AG08395 (cell line): ENCODE measurements around the gene VPS52.
A peak's percentile ranks its signal among the peaks of the same experiment; 100 is the strongest.

Experiments used
- DNase-seq: peaks from one replicate; pipeline ENCODE4 v3.0.0; 2012; ENCODE audit warnings: mixed read lengths, low spot score

Gene VPS52, protein sequence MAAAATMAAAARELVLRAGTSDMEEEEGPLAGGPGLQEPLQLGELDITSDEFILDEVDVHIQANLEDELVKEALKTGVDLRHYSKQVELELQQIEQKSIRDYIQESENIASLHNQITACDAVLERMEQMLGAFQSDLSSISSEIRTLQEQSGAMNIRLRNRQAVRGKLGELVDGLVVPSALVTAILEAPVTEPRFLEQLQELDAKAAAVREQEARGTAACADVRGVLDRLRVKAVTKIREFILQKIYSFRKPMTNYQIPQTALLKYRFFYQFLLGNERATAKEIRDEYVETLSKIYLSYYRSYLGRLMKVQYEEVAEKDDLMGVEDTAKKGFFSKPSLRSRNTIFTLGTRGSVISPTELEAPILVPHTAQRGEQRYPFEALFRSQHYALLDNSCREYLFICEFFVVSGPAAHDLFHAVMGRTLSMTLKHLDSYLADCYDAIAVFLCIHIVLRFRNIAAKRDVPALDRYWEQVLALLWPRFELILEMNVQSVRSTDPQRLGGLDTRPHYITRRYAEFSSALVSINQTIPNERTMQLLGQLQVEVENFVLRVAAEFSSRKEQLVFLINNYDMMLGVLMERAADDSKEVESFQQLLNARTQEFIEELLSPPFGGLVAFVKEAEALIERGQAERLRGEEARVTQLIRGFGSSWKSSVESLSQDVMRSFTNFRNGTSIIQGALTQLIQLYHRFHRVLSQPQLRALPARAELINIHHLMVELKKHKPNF

GRCh38 chr6:33271468-33272274, at the start of gene VPS52, which contains the start of gene RPS18:
Gene VPS52 (minus strand): TSS chr6:33271876. CDS start chr6:33271675, 201 bp downstream.
Gene RPS18 (plus strand): TSS chr6:33272075. CDS start chr6:33272120, 45 bp downstream.
- peak; percentile 96 for DNase-seq

GRCh38 chr6:33321227-33321626, 49.6 kb upstream of the VPS52 start:
- no peak for DNase-seq

DNA sequence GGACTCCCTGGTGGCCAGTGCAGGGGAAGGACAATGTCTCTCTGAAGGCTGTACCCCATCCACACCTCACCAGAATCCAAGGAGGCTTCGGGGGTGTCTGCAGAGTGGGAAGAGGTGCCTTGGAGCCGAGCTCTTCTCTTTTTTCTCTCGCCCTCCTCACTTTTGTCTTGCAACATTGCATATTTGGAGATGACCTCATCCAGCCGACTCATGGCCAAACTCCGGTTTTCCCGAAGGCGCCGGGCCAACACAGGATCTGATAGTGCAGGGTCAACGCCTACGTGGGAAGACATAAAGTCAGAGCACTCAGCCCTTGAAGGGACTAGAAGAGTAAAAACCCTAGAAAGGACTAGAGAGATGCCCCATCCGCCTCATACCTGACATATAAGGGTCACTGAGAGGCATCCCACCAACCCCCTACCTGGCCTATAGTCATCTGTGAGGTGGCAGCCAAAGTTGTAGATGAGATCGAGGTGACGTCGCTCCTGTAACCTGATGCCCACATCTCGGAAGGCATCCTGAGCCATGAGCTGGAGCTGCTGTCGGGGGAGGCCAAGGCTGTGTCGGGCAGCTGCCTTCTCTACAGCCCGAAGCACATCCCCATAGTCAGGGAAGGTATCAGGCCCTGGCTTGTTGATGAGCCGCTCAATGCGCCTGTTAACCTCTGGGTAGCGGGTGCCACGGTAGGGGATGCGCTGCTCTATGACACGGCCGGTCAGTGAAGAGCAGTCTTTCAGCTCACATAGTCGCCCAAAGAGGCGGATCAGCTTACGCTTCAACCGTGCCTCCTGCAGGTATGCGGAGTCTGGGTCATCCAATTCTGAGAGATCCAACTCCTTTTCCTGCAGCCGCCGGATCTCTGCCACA, 48.9 kb upstream of the VPS52 start:
- DNase-seq = peak; percentile 77

DNA sequence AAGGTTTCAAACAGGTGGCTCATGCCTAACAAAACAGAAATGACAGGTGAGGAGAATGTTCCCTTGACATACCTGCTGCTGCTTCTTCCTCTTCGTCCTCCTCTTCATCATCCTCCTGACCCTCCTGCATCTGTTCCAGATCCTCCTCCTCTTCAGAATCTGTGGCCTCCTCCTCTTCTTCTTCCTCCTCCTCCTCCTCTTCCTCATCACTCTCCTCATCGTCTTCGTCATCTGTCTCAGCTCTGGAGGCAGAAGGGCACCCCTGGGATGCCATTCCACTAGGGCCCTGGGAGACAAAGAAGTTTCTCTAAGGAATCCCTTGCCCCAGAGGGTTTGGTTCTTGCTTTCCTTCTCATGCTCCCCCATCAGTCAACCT, 48.3 kb upstream of the VPS52 start:
- no peak for DNase-seq

DNA sequence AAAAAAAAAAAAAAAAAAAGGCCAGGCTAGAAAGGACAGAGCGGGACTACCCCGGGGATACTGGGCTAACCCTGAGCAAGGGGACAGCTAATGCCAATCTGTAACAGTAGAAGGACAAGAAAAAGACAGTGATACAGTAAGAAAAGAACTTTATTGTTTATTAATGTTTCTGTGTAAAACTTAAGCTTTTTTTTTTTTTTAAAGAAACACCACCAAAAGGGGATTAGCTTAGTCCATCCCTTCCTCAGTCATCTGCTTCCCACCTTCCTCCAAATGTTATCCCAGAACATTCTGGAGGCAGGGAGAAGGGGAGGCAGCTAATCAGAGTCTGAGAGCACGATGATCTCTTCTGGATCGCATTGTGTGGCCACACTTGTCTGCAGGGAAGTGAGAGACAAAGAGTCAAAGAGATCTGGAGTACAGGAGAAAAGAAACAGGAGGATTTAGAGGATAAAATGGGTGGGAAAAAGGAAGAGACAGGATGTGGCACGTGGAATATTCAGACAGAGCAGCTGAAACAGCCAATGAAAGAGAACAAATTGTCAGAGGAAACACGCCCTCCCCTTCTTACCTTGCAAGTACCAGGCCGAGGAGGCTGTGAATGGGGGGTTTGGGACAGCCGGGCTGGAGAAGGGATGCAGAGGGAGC, 46.9 kb upstream of the VPS52 start:
- no peak for DNase-seq

GRCh38 chr6:33317669-33318425, 46.2 kb upstream of the VPS52 start, which contains the start of gene ZBTB22:
Gene ZBTB22 (minus strand): TSS chr6:33317744. CDS start chr6:33316916, 828 bp downstream.
- peak; percentile 94 for DNase-seq

GRCh38 chr6:33317419-33317668, 45.7 kb upstream of the VPS52 start:
- peak; percentile 86 for DNase-seq

DNA sequence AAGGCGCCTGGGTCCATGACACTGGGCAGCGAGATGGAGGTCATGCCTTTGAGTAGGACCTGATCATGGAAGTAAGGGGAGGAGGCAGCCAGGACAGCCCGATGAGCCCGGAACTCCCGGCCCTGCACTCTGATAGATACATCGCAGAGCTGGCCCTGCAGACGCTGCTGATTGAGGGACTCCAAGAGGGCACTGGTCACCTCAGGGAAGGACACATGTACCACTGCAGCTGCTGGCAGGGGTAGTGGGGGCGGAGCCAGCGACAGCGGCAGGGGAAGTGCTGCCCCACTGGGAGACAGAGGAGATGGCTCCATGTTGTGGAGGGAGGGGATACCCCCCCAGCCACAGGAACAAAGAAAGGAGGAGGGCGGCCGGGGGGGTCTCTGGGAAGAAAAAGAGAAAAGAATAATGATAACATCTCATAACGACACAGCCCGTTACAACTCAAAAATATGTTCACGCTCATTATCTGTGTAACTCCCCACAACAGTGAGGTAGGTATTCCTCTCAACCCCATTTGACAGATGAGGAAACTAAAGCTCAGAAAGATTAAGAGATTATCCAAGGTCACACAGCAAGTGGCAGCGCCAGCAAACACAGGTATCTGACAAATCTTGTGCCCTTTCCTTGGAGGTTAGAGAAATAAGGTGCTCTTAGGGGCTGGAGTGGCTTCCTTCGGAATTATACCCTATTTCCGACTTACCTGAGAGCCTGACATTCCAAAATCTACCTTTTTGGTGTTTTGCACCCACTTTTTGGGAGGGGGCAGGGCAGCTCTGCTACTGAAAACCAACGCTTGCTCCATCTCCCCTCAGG, 45.1 kb upstream of the VPS52 start:
- DNase-seq = no peak

- no peak for DNase-seq
Measured at GRCh38 chr6:33315793-33316602, 44.3 kb upstream of the VPS52 start.

DNA sequence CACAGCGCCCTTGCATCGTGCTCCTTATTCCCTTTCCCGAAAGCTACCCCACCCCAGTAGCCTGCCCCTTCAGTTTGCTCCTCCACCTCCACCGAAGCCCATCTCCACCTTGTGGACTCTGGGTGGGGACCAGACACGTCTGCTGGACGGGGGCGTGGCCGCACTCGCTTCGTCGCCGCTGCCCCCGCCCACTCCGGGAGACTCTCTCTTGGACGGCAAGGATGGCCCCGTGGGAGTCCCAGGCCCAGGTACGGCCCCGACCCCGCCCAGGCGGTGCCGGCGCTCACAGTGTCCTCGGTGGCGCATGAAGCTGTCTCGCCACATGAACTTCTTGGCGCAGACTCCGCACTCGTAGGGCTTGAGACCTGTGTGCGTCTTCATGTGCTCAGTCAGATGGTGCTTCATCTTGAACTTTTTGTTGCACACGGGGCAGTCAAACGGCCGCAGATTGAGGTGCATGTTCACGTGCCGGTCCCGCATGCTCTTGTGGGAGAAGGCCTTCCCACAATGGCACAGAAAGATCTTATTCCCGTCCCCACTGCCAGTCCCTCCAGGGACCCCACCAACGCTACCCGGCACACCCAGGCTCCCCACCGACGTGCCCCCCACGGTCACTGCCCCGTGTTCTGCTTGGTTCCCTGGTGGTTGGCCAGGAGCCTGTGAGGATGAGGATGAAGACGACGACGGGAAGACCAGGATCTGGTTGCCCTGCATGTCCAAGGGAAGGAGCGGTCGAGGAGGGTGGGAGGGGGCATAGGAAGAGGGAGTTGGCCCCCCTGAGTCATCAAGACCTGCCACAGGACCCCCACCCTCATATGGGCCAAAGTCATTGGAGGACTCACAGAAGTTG, 43.5 kb upstream of the VPS52 start:
- no peak for DNase-seq

- peak; percentile 62 for DNase-seq
Measured at GRCh38 chr6:33314515-33314942, 42.9 kb upstream of the VPS52 start.

DNA sequence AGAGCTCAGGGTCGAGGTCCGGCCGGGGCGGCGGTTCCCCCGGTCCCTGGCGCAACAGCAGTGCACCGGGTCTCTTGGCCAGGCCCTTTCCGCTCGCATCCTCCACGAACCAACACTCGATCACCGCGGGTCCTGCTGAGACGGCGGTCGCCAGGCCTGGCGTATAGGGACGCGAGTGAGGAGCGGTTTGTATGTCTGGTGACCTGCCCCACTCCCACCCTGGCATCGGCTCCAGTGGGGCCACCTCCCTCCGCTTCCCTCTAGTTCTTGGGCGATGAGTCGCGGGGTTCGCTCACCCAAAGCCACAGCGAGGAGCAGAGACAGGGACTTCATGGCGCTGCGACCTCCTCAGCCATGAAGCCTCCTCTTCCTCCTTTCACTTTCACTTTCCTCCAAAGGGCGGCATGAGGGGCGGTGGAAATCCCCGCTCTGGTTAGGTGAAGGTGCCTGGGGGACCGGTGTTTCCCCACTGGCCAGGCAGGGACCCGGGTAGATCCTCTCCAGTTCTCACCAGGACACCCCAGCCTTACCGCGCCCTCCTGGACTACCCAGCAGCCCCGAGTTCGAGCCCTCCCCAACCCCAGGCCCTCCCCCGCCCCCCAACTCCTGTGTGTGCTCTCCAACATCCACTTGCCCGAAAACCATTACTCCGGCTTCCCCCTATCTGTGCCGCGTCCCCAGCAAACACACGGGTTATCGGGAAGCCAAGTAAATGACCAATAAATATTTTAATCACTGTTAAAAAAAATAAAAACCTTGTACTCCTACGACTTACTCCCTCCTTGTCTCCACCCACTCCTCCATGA, 42.2 kb upstream of the VPS52 start, which contains the start of gene TAPBP:
Gene TAPBP, minus strand, starts transcription at position 370 of the 806 bp plus-strand sequence. Its CDS starts 37 bp downstream, at position 333.
- DNase-seq = peak; percentile 50

DNA sequence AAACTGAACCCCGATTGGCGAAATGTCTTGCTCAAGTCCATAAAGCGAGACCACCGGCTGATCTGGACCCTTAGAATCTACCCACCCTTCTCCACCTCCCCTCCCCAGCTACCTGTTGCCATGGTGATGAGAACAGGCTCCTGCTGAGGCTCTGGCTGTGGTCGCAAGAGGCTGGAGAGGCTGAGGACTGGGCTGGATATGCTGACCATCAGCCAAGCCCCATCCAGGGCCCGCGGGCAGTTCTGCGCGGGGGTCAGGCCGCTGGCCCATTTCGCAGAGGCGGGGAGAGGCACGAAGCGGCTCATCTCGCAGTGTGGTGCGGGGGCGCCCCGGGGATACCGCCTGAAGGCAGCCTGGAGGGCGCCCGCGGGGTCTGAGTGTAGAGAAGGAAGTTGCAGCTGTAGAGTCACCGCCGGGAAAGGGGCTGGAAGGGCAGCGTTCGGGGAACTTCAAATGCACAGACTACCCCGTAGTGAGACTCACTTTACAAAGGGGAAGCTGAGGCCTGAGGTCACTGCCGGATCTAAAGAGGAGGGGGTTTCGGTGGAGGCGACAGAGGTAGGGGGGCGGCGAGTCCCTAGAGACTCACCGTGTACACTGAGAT, 41.5 kb upstream of the VPS52 start:
- peak; percentile 27 for DNase-seq

DNA sequence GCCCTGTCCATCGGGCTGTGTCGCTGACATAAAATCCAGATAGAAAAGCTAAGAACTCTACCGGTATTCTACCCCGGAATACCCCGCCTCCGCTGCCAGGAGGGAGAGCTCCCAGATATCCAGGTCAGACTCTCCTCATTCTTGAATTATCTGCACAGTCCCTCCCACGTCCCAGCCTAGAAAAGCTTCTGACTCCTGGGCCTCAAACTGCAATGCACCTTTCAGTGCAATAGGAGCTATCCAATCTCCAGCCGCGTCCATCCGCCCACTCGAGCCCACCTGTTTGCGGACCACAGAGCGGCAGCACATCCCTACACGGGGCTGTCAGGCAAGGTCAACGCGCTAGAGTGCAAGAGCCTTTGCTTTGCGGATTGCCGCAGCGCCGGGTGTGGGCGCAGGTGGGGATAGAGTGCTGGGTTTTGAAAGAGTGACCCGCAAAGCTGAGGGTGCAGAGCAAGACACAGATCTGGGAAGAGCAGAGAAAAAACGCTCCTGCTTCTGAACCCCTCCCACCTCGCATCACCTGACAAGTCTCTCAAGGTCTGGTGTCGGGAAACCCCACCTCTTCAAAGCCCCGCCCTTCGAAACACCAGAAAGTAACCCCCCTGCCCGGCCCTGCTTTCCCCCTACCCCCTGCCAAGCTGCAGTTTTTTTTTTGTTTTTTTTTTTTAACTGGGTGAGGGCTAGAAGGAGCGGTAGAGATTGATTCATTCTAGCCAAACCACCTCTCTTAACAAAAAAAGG, 40.9 kb upstream of the VPS52 start:
- DNase-seq = peak; percentile 50

GRCh38 chr6:33306356-33306755, 34.7 kb upstream of the VPS52 start:
- DNase-seq = no peak
